ENCODE measurements around the gene CARD9.

DNA sequence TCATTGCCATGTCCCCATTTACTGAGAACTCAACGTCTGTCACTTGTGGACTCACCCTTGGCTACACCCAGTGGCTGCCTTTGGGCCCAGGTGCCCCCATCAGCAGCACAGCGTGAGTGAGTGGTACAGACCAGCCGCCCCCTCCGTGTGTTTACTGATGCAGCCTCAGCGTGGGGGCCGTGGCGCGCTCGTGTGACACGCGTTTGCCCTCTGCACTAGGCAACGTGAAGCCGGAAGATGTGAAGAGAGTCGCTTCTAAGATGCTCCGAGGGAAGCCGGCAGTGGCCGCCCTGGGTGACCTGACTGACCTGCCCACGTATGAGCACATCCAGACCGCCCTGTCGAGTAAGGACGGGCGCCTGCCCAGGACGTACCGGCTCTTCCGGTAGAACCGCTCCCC lies 49.4 kb upstream of the CARD9 start:
- TF ChIP-seq, protein P1, sequence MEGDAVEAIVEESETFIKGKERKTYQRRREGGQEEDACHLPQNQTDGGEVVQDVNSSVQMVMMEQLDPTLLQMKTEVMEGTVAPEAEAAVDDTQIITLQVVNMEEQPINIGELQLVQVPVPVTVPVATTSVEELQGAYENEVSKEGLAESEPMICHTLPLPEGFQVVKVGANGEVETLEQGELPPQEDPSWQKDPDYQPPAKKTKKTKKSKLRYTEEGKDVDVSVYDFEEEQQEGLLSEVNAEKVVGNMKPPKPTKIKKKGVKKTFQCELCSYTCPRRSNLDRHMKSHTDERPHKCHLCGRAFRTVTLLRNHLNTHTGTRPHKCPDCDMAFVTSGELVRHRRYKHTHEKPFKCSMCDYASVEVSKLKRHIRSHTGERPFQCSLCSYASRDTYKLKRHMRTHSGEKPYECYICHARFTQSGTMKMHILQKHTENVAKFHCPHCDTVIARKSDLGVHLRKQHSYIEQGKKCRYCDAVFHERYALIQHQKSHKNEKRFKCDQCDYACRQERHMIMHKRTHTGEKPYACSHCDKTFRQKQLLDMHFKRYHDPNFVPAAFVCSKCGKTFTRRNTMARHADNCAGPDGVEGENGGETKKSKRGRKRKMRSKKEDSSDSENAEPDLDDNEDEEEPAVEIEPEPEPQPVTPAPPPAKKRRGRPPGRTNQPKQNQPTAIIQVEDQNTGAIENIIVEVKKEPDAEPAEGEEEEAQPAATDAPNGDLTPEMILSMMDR (conservative IDR thresholded peaks at IDR 0.05; ENCODE audit: low read depth, low read length), result no peak
- TF ChIP-seq POLR2A (IDR thresholded peaks at IDR 0.05; ENCODE audit: low read depth, low read length), result no peak

Measured in IMR-90 (cell line).